Measurements from ENCODE around the gene HOXC4. TPM values are rescaled to one million over a fixed set of nuclear protein-coding genes. Genes with fewer than 3 reads are reported as not detected.
A peak's percentile ranks its signal among the peaks of the same experiment; 100 is the strongest.

The HOXC4 gene
- total RNA-seq, result 1.2 TPM

- Histone ChIP-seq H3K27me3 (peaks cover 36% of the 10 kb centered on the region), H3K27ac (no peak within 1 kb of the TSS), H3K4me1 (peaks cover 34% of the 10 kb centered on the region), H3K36me3 (no peaks in the 10 kb centered on the region), H3K4me3 (peak within 1 kb of the TSS; percentile 29 to 33), H3K9me3 (no peaks in the 10 kb centered on the region)
- intact Hi-C loops (cut with DNase I), result no loop called here
- TF ChIP-seq POLR2A (IDR thresholded peaks at IDR 0.05), result no peak
- TF ChIP-seq POLR2AphosphoS5 (IDR thresholded peaks at IDR 0.05; ENCODE audit: insufficient read depth in 1 of 2, low read depth in 1 of 2), result no peak
- TF ChIP-seq CTCF (IDR thresholded peaks at IDR 0.05), result no peak
- no peak for DNase-seq (ENCODE audit: extremely low spot score in 2 of 2)
Measured at GRCh38 chr12:54053751-54054741, at the start of gene HOXC4. Gene HOXC4, plus strand, starts transcription at chr12:54053835. Its CDS starts 88 bp downstream, at chr12:54053923.

- DNase-seq (ENCODE audit: extremely low spot score in 2 of 2), result no peak
- Histone ChIP-seq H3K4me3 (no peak overlapping the region), H3K36me3 (no peaks in the 10 kb centered on the region), H3K27ac (no peak overlapping the region), H3K27me3 (peaks cover 20% of the 10 kb centered on the region), H3K9me3 (no peaks in the 10 kb centered on the region), H3K4me1 (peaks cover 25% of the 10 kb centered on the region)
- intact Hi-C loops (cut with DNase I), result no loop called here
- TF ChIP-seq CTCF (IDR thresholded peaks at IDR 0.05), result no peak
- no peak for TF ChIP-seq POLR2A (IDR thresholded peaks at IDR 0.05)
- TF ChIP-seq POLR2AphosphoS5 (IDR thresholded peaks at IDR 0.05; ENCODE audit: insufficient read depth in 1 of 2, low read depth in 1 of 2), result no peak
Measured at GRCh38 chr12:54004063-54004840, 49.4 kb upstream of the HOXC4 start.

- TF ChIP-seq CTCF (IDR thresholded peaks at IDR 0.05) (no peak), POLR2AphosphoS5 (IDR thresholded peaks at IDR 0.05; ENCODE audit: insufficient read depth in 1 of 2, low read depth in 1 of 2) (no peak), POLR2A (IDR thresholded peaks at IDR 0.05) (no peak)
- Histone ChIP-seq H3K27me3 (peaks cover 23% of the 10 kb centered on the region), H3K4me1 (peaks cover 24% of the 10 kb centered on the region), H3K4me3 (no peak overlapping the region), H3K27ac (no peak overlapping the region), H3K36me3 (no peaks in the 10 kb centered on the region), H3K9me3 (no peaks in the 10 kb centered on the region)
- intact Hi-C loops (cut with DNase I), result loop anchor here (5.0 kb wide), 1 partner anchor 202 kb away; no protein-coding TSS in a partner anchor
- no peak for DNase-seq (ENCODE audit: extremely low spot score in 2 of 2)
Measured at GRCh38 chr12:54004841-54005530, 48.6 kb upstream of the HOXC4 start.

GRCh38 chr12:54005531-54005852, 48.1 kb upstream of the HOXC4 start:
- H3K4me3 ChIP-seq, result no peak overlapping the region
- no peak overlapping the region for H3K27ac ChIP-seq

More at GRCh38 chr12:54005531-54005852, 48.1 kb upstream of the HOXC4 start:
- no peak for DNase-seq (ENCODE audit: extremely low spot score in 2 of 2)
- intact Hi-C loops (cut with DNase I), result loop anchor here (5.0 kb wide), 1 partner anchor 202 kb away; no protein-coding TSS in a partner anchor
- Histone ChIP-seq H3K36me3 (no peaks in the 10 kb centered on the region), H3K4me1 (peaks cover 19% of the 10 kb centered on the region), H3K27me3 (peaks cover 23% of the 10 kb centered on the region), H3K9me3 (no peaks in the 10 kb centered on the region)
- TF ChIP-seq POLR2AphosphoS5 (IDR thresholded peaks at IDR 0.05; ENCODE audit: insufficient read depth in 1 of 2, low read depth in 1 of 2) (no peak), CTCF (IDR thresholded peaks at IDR 0.05) (no peak), POLR2A (IDR thresholded peaks at IDR 0.05) (no peak)

All from vagina (tissue), 2 donors.